ENCODE results near the gene WNT4. TPM values are rescaled to one million over a fixed set of nuclear protein-coding genes. Genes with fewer than 3 reads are reported as not detected.

The WNT4 gene
- 0.39 and 0.53 TPM in 2 replicates for total RNA-seq (2014; rRNA removed; shearing (Covaris generic))

GRCh38 chr1:22143065-22144033 lies at the start of gene WNT4:
Gene WNT4, minus strand, starts transcription at chr1:22143097. Its CDS starts 175 bp downstream, at chr1:22142922.
- peak; percentile 46 for DNase-seq (ENCODE audit: low spot score)

- DNase-seq (ENCODE audit: low spot score): no peak
Measured at GRCh38 chr1:22190731-22191130, 47.8 kb upstream of the WNT4 start.

- no peak for DNase-seq (ENCODE audit: low spot score)
Measured at GRCh38 chr1:22190251-22190650, 47.4 kb upstream of the WNT4 start.

- DNase-seq (ENCODE audit: low spot score): no peak
Measured at GRCh38 chr1:22189619-22190018, 46.7 kb upstream of the WNT4 start.

GRCh38 chr1:22188914-22189313 lies 46.0 kb upstream of the WNT4 start:
- no peak for DNase-seq (ENCODE audit: low spot score)

GRCh38 chr1:22188436-22188835 lies 45.5 kb upstream of the WNT4 start:
- no peak for DNase-seq (ENCODE audit: low spot score)

GRCh38 chr1:22186311-22186710 lies 43.4 kb upstream of the WNT4 start:
- no peak for DNase-seq (ENCODE audit: low spot score)

- peak; percentile 26 for DNase-seq (ENCODE audit: low spot score)
Measured at GRCh38 chr1:22184892-22185612, 42.2 kb upstream of the WNT4 start.

GRCh38 chr1:22184454-22184853 lies 41.6 kb upstream of the WNT4 start:
- no peak for DNase-seq (ENCODE audit: low spot score)

GRCh38 chr1:22182715-22183114 lies 39.8 kb upstream of the WNT4 start:
- no peak for DNase-seq (ENCODE audit: low spot score)

- DNase-seq (ENCODE audit: low spot score): no peak
Measured at GRCh38 chr1:22179197-22179803, 36.4 kb upstream of the WNT4 start.

GRCh38 chr1:22177354-22178003 lies 34.6 kb upstream of the WNT4 start:
- no peak for DNase-seq (ENCODE audit: low spot score)

- DNase-seq (ENCODE audit: low spot score): no peak
Measured at GRCh38 chr1:22176258-22176657, 33.4 kb upstream of the WNT4 start.

GRCh38 chr1:22174446-22175220 lies 31.7 kb upstream of the WNT4 start:
- no peak for DNase-seq (ENCODE audit: low spot score)

- DNase-seq (ENCODE audit: low spot score): no peak
Measured at GRCh38 chr1:22171951-22172715, 29.2 kb upstream of the WNT4 start.

- DNase-seq (ENCODE audit: low spot score): no peak
Measured at GRCh38 chr1:22169816-22170215, 26.9 kb upstream of the WNT4 start.

- no peak for DNase-seq (ENCODE audit: low spot score)
Measured at GRCh38 chr1:22168412-22168973, 25.6 kb upstream of the WNT4 start.

- DNase-seq (ENCODE audit: low spot score): no peak
Measured at GRCh38 chr1:22166439-22166838, 23.5 kb upstream of the WNT4 start.
